Measurements from ENCODE around the gene SMOC2.

DNA sequence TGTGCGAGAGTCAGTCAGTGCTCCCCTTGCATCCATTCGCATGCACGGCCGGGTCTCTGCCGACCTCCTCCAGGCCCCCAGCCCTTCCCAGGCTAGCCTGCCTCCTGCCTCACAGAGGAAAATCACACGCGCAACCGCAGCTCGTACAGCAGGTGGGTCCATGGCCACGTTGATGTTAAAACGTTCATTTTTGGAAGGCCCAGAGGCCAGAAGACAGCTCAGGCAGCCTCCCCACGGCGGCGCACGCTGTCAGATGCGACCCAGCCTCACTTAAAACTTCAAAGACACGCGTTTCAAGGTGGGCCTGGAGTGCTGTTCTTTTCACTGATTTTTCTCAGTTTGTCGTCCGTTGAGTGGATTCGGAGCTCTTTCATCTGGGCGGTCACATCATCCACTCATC is 276.5 kb downstream of the SMOC2 start:
- TF ChIP-seq CTCF (IDR thresholded peaks at IDR 0.05) (no peak), POLR2AphosphoS5 (IDR thresholded peaks at IDR 0.05) (no peak)
